Measurements from ENCODE around the gene TMEM200A.

GRCh38 chr6:130420911-130421310 lies 55.1 kb downstream of the TMEM200A start:
- TF ChIP-seq CTCF (IDR thresholded peaks at IDR 0.05), result no peak
- no peak for TF ChIP-seq EP300 (IDR thresholded peaks at IDR 0.05)
